NB4 (cell line): Measurements from ENCODE around the gene BMPR2.

Source experiments
- CTCF ChIP-seq: IDR thresholded peaks from one replicate; pipeline ENCODE4 v1.5.1; 2012; ENCODE audit warnings: low read depth, low read length
- MAX ChIP-seq: IDR thresholded peaks from 2 replicates; pipeline ENCODE4 v1.6.1; 2011; ENCODE audit warnings: low read depth, low read length
- POLR2A ChIP-seq: IDR thresholded peaks from 2 replicates; pipeline ENCODE4 v1.6.1; 2011; ENCODE audit warnings: mild to moderate bottlenecking; ENCODE audit not compliant: insufficient read length; ENCODE audit errors: extremely low read depth

- TF ChIP-seq CTCF, result no peak
- TF ChIP-seq POLR2A, result no peak
- TF ChIP-seq MAX, result no peak
Observed at GRCh38 chr2:202361108-202361507, 15.0 kb upstream of the BMPR2 start.
